IMR-90 (cell line): ENCODE measurements around the gene ANXA4. TPM values are rescaled to one million over a fixed set of nuclear protein-coding genes. Genes with fewer than 3 reads are reported as not detected.

Experiments used
- ATAC-seq: fragments of 200-7000 bp; cut with Tn5 transposase; 2 replicates; pipeline ENCODE4 v1.9.1; 2020; ENCODE audit warnings: low read depth, mild to moderate bottlenecking, moderate library complexity
- BruUV-seq: library from RNA; stranded (reverse); fragments of 400-500 nt; replicated peaks from 2 replicates; lab custom pipeline; 2021; lab: Mats Ljungman, UMichigan
- CTCF ChIA-PET: fragments of 300-600 bp; formaldehyde crosslinking; extraction: SDS; loops from one replicate; lab custom pipeline; 2021; ENCODE audit warnings: antibody characterized with exemption; lab: Yijun Ruan, JAX
- POLR2A ChIA-PET: fragments of 300-600 bp; sonication (Branson Sonifier 250); formaldehyde crosslinking; loops from one replicate; lab custom pipeline; 2022; ENCODE audit warnings: antibody characterized with exemption; ENCODE audit not compliant: unreplicated experiment; lab: Charles Lee
- DNase-seq: peaks from one replicate; pipeline ENCODE4 v3.0.0; 2013
- H2AFZ ChIP-seq: replicated peaks from 2 replicates; pipeline ENCODE3; 2013; ENCODE audit warnings: low read length, mild to moderate bottlenecking; ENCODE audit not compliant: poor library complexity
- H2AK5ac ChIP-seq: 2 replicates; pipeline ENCODE4 v1.6.1; 2013; ENCODE audit warnings: low read depth, low read length, inconsistent platforms
- H2AK9ac ChIP-seq: replicated peaks from 2 replicates; pipeline ENCODE3; 2013; ENCODE audit warnings: mild to moderate bottlenecking, low read depth, low read length, moderate library complexity; ENCODE audit not compliant: poor library complexity
- H2BK120ac ChIP-seq: 2 replicates; pipeline ENCODE4 v1.6.1; 2013; ENCODE audit warnings: low read depth, low read length, inconsistent platforms
- H2BK15ac ChIP-seq: 3 replicates; pipeline ENCODE4 v1.6.1; 2013; ENCODE audit warnings: low read depth, low read length, inconsistent platforms
- H2BK20ac ChIP-seq: 2 replicates; pipeline ENCODE4 v1.6.1; 2013; ENCODE audit warnings: low read depth, mild to moderate bottlenecking, inconsistent platforms, low read length, moderate library complexity
- H2BK5ac ChIP-seq: 2 replicates; pipeline ENCODE4 v1.6.1; 2013; ENCODE audit warnings: mild to moderate bottlenecking, low read depth, low read length, inconsistent platforms; ENCODE audit not compliant: poor library complexity, severe bottlenecking
- H3K14ac ChIP-seq: replicated peaks from 2 replicates; pipeline ENCODE4 v1.6.1; 2013; ENCODE audit warnings: low read depth, low read length, inconsistent platforms
- H3K18ac ChIP-seq: 2 replicates; pipeline ENCODE4 v1.6.1; 2013; ENCODE audit warnings: low read depth, low read length, control low read depth
- H3K23ac ChIP-seq: 2 replicates; pipeline ENCODE4 v1.6.1; 2013; ENCODE audit warnings: low read depth, low read length, inconsistent platforms
- H3K27ac ChIP-seq: 2 replicates; pipeline ENCODE4 v1.5.1; 2013; ENCODE audit warnings: mild to moderate bottlenecking, control low read depth, low read length; ENCODE audit not compliant: insufficient read depth
- H3K27me3 ChIP-seq: 2 replicates; pipeline ENCODE4 v1.6.1; 2013; ENCODE audit warnings: low read length; ENCODE audit not compliant: control insufficient read depth, insufficient read depth
- H3K36me3 ChIP-seq: 2 replicates; pipeline ENCODE4 v1.6.1; 2013; ENCODE audit warnings: low read length, mixed read lengths; ENCODE audit not compliant: control insufficient read depth, insufficient read depth
- H3K4ac ChIP-seq: 2 replicates; pipeline ENCODE4 v1.6.1; 2013; ENCODE audit warnings: low read depth, low read length, inconsistent platforms
- H3K4me1 ChIP-seq: 2 replicates; pipeline ENCODE4 v1.6.1; 2013; ENCODE audit warnings: low read length, mixed read lengths; ENCODE audit not compliant: control insufficient read depth, insufficient read depth
- H3K4me2 ChIP-seq: 2 replicates; pipeline ENCODE4 v1.6.1; 2013; ENCODE audit warnings: low read depth, mild to moderate bottlenecking, control low read depth, low read length, moderate library complexity
- H3K4me3 ChIP-seq: 2 replicates; pipeline ENCODE4 v1.5.1; 2013; ENCODE audit warnings: low read depth, mild to moderate bottlenecking, control low read depth, low read length, moderate library complexity; ENCODE audit not compliant: insufficient read depth
- H3K56ac ChIP-seq: 2 replicates; pipeline ENCODE4 v1.6.1; 2013; ENCODE audit warnings: low read length, inconsistent platforms; ENCODE audit not compliant: insufficient read depth; ENCODE audit errors: extremely low read depth
- H3K79me1 ChIP-seq, 2 experiments: 2 replicates each; pipeline ENCODE4 v1.6.1; 2013; ENCODE audit warnings: low read length in 2 of 2, inconsistent platforms in 1 of 2, low read depth in 1 of 2
- H3K9ac ChIP-seq: 2 replicates; pipeline ENCODE4 v1.6.1; 2013; ENCODE audit warnings: low read depth, low read length, control low read depth
- H3K9me1 ChIP-seq: 2 replicates; pipeline ENCODE4 v1.6.1; 2013; ENCODE audit warnings: low read length, inconsistent platforms; ENCODE audit not compliant: insufficient read depth
- H3K9me3 ChIP-seq: 2 replicates; pipeline ENCODE4 v1.6.1; 2013; ENCODE audit warnings: low read length; ENCODE audit not compliant: control insufficient read depth, insufficient read depth
- H4K20me1 ChIP-seq: 2 replicates; pipeline ENCODE4 v1.6.1; 2013; ENCODE audit warnings: low read length, inconsistent platforms; ENCODE audit not compliant: insufficient read depth
- H4K5ac ChIP-seq: 2 replicates; pipeline ENCODE4 v1.6.1; 2013; ENCODE audit warnings: mild to moderate bottlenecking, low read depth, low read length, control low read depth
- H4K8ac ChIP-seq, 2 experiments: 2 replicates each; pipeline ENCODE4 v1.6.1; 2013; ENCODE audit warnings: low read depth in 2 of 2, low read length in 2 of 2, control low read depth in 1 of 2, inconsistent platforms in 1 of 2
- H4K91ac ChIP-seq: 2 replicates; pipeline ENCODE4 v1.6.1; 2013; ENCODE audit warnings: low read depth, low read length, inconsistent platforms; ENCODE audit not compliant: insufficient read depth
- CEBPB ChIP-seq: IDR thresholded peaks from 2 replicates; pipeline ENCODE4 v1.6.1; 2012; ENCODE audit warnings: low read depth, low read length, improper control_type of control experiment
- CHD1 ChIP-seq: IDR thresholded peaks from 2 replicates; pipeline ENCODE4 v1.6.1; 2012; ENCODE audit warnings: low read depth, low read length, improper control_type of control experiment
- NFE2L2 ChIP-seq: fragments of 150-350 bp; IDR thresholded peaks from 2 replicates; pipeline ENCODE4 v1.6.1; 2016; ENCODE audit warnings: low read depth, mild to moderate bottlenecking, low read length
- RAD21 ChIP-seq: IDR thresholded peaks from 2 replicates; pipeline ENCODE4 v1.6.1; 2012; ENCODE audit warnings: low read length, improper control_type of control experiment
- RCOR1 ChIP-seq: IDR thresholded peaks from 2 replicates; pipeline ENCODE4 v1.6.1; 2012; ENCODE audit warnings: mild to moderate bottlenecking, low read length, improper control_type of control experiment; ENCODE audit not compliant: insufficient replicate concordance
- SMC3 ChIP-seq: fragments of 150-350 bp; IDR thresholded peaks from 2 replicates; pipeline ENCODE4 v1.6.1; 2016; ENCODE audit warnings: low read depth, mild to moderate bottlenecking, antibody characterized with exemption, low read length, moderate library complexity
- WGBS, 2 experiments: methylation state at CpG; one replicate each; pipeline versions ENCODE4 v1.1.5 to v1.1.7; 2013; ENCODE audit warnings: missing lambda C conversion rate in 2 of 2; ENCODE audit not compliant: insufficient read length in 1 of 2; ENCODE audit errors: extremely low coverage in 2 of 2; 5-methylcytosine and 5-hydroxymethylcytosine counted together
- dilution Hi-C: fragments of 300-500 bp; cut with HindIII; formaldehyde crosslinking; loops from one replicate; pipeline ENCODE4 v1.14.3; 2018; ENCODE audit warnings: low sequenced_read_pairs; ENCODE audit not compliant: unreplicated experiment
- in situ Hi-C: fragments of 300-500 bp; cut with MboI; formaldehyde crosslinking; loops from 3 replicates; pipeline ENCODE4 v1.14.3; 2019; ENCODE audit warnings: low sequenced_read_pairs, inconsistent platforms, mixed read lengths
- intact Hi-C: fragments of 100-400 bp; cut with micrococcal nuclease; formaldehyde crosslinking; loops from 2 replicates; pipeline ENCODE4 v1.10.0; 2022
- polyA plus RNA-seq, 3 experiments: library from polyadenylated mRNA; depleted of rRNA; stranded (reverse); fragments of >200 nt; gene quantifications; 2 replicates each; pipeline ENCODE4 v1.2.3, GENCODE V29; 2012; ENCODE audit warnings: low replicate concordance in 1 of 3
- total RNA-seq: library from RNA; depleted of rRNA; stranded (reverse); fragments of >200 nt; gene quantifications from 2 replicates; pipeline ENCODE4 v1.2.3, GENCODE V29; 2012

The ANXA4 gene
- total and polyA plus RNA-seq, 2 of the 4 experiments (the other 2 are of a cell fraction): 22.2 to 72.0 TPM

DNA sequence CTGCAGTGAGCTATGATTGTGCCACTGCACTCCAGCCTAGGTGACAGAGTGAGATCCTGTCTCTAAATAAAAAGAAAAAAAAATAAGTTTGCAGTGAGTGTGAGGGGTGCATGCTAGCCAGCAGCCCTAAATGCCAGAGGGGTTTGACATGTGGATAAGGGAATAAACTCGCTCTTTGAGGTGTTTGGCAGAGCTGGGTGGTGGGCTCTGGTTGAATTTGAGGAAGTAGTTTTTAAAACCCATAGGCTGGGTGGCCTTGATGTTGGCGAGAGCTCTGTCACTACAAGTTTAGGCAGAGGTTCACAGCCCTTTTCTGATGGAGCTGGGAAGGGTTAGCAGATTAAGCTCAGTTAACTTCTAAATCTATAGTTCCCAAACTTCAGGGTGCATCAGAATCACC is 3.1 kb downstream of the ANXA4 start:
- Histone ChIP-seq H2BK15ac (no peak overlapping the region), H3K23ac (no peak overlapping the region), H4K91ac (no peak overlapping the region), H2AK9ac (no peak overlapping the region), H3K14ac (no peak overlapping the region), H3K56ac (no peak overlapping the region), H3K36me3 (no peaks in the 10 kb centered on the region), H2AK5ac (no peak overlapping the region), H3K9ac (no peak overlapping the region), H3K4me2 (no peak overlapping the region), H3K4me1 (peaks cover 2% of the 10 kb centered on the region), H3K27ac (no peak overlapping the region), H2BK20ac (no peak overlapping the region), H3K4ac (no peak overlapping the region), H4K20me1 (peaks cover 7% of the 10 kb centered on the region; the same call in 1 of the 2 replicates), H3K9me1 (peaks cover 8% of the 10 kb centered on the region; the same call in 1 of the 2 replicates), H3K27me3 (no peaks in the 10 kb centered on the region), H2BK120ac (no peak overlapping the region), H3K9me3 (no peaks in the 10 kb centered on the region), H3K4me3 (no peak overlapping the region), H4K8ac (no peak overlapping the region), H4K5ac (no peak overlapping the region), H2BK5ac (no peak overlapping the region), H3K79me1 (peaks cover 27 to 60% of the 10 kb centered on the region in 2 experiments), H2AFZ (no peak overlapping the region), H3K18ac (no peak overlapping the region)
- BruUV-seq: no TSS peak
- WGBS, 2 experiments: 100% methylated on average over 1 of the region's 2 CpGs; no CpG with 5 or more reads in 1 of the 2 experiments
- ATAC-seq: no peak
- intact Hi-C loops (no loop called here), in situ Hi-C loops (loop anchor here (25.0 kb wide), 1 partner anchor 317 kb away; no protein-coding TSS in a partner anchor), dilution Hi-C loops (no loop called here)
- TF ChIP-seq SMC3 (no peak), NFE2L2 (no peak), CEBPB (no peak), RCOR1 (no peak), RAD21 (no peak), CHD1 (no peak)
- DNase-seq: no peak
- CTCF ChIA-PET: interaction anchor here (0.7 to 1.0 kb wide), 3 partner anchors 8 to 272 kb away, joined by 3 read pairs; no protein-coding TSS in a partner anchor
- POLR2A ChIA-PET: no interaction called here
